Measurements from ENCODE around the gene TSG101. TPM values are rescaled to one million over a fixed set of nuclear protein-coding genes. Genes with fewer than 3 reads are reported as not detected.

Gene TSG101
- polyA plus RNA-seq, 1 donor (not counting 4 experiments of a cell fraction or from before 2014, with no cell fraction given), result 113 TPM

- Histone ChIP-seq H3K79me2 (ENCODE audit: control insufficient read depth, insufficient read depth, low read length) (no peaks in the 10 kb centered on the region), H3K4me1 (ENCODE audit: control insufficient read depth, extremely low read depth, insufficient read depth, low read length) (no peaks in the 10 kb centered on the region), H3K9me3 (ENCODE audit: control insufficient read depth, low read depth, low read length) (no peaks in the 10 kb centered on the region), H4K20me1 (ENCODE audit: control insufficient read depth, extremely low read depth, insufficient read depth, low read length) (no peaks in the 10 kb centered on the region), H3K36me3 (ENCODE audit: control insufficient read depth in 2 of 2, extremely low read depth in 1 of 2, insufficient read depth in 2 of 2, low read length in 2 of 2) (no peaks in the 10 kb centered on the region), H3K27ac (ENCODE audit: control insufficient read depth, insufficient read depth, low read length) (no peak within 1 kb of the TSS), H3K9me1 (ENCODE audit: control insufficient read depth, extremely low read depth, insufficient read depth, low read length) (no peaks in the 10 kb centered on the region), H3K4me2 (ENCODE audit: control insufficient read depth, extremely low read depth, insufficient read depth, low read depth, low read length) (no peak within 1 kb of the TSS), H3K4me3 (ENCODE audit: control insufficient read depth in 2 of 3, extremely low read depth in 1 of 3, insufficient read depth in 2 of 3, low read depth in 1 of 3, low read length in 3 of 3) (no peak within 1 kb of the TSS), H2AFZ (ENCODE audit: control insufficient read depth, low read length) (no peak within 1 kb of the TSS), H3K27me3 (ENCODE audit: control insufficient read depth, extremely low read depth, insufficient read depth, low read length) (no peaks in the 10 kb centered on the region), H3K9ac (ENCODE audit: control insufficient read depth, extremely low read depth, insufficient read depth, low read length) (no peak within 1 kb of the TSS)
- DNase-seq (ENCODE audit: low read depth, low spot score) (no peak), FAIRE-seq (no peak)
- dilution Hi-C loops (cut with MboI; ENCODE audit: extremely low pct_ligation_motif_present, low sequenced_read_pairs), result no loop called here
- TF ChIP-seq EZH2 (IDR thresholded peaks at IDR 0.05; ENCODE audit: low read length) (no peak), CTCF (optimal IDR thresholded peaks at IDR 0.05 in 1 of 3, IDR thresholded peaks at IDR 0.05 in 1 of 3, conservative IDR thresholded peaks at IDR 0.05 in 1 of 3; ENCODE audit: extremely low read depth in 1 of 3, insufficient read depth in 2 of 3, low read length in 3 of 3) (no peak)
These were observed 70.9 kb downstream of the TSG101 start, which contains the start of gene LDHAL6A for GRCh38 chr11:18455686-18456372. LDHAL6A (plus strand) TSS chr11:18455856; CDS start chr11:18456681, 825 bp downstream.

DNA sequence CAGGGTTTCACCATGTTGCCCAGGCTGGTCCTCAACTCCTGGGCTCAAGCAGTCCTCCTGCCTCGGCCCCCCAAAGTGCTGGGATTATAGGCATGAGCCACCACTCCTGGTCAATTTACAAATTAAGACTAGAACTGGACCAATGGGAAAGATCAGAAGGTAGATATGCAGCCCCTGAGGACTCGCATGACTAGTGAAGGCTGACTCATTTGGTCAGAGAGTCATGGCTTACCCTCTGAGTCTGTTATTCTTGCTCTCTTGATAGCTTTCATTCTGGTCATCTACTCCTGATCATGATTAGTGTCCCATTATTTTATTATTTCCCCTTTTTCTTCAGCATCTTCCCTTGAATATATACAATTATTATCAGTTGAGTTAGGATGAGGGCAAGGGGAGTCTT lies 73.8 kb downstream of the TSG101 start:
- Histone ChIP-seq H3K27me3 (ENCODE audit: control insufficient read depth, extremely low read depth, insufficient read depth, low read length) (no peaks in the 10 kb centered on the region), H3K36me3 (ENCODE audit: control insufficient read depth in 2 of 2, extremely low read depth in 1 of 2, insufficient read depth in 2 of 2, low read length in 2 of 2) (no peaks in the 10 kb centered on the region), H3K27ac (ENCODE audit: control insufficient read depth, insufficient read depth, low read length) (no peak overlapping the region), H3K79me2 (ENCODE audit: control insufficient read depth, insufficient read depth, low read length) (no peaks in the 10 kb centered on the region), H3K4me3 (ENCODE audit: control insufficient read depth in 2 of 3, extremely low read depth in 1 of 3, insufficient read depth in 2 of 3, low read depth in 1 of 3, low read length in 3 of 3) (no peak overlapping the region), H3K4me2 (ENCODE audit: control insufficient read depth, extremely low read depth, insufficient read depth, low read depth, low read length) (no peak overlapping the region), H3K9me1 (ENCODE audit: control insufficient read depth, extremely low read depth, insufficient read depth, low read length) (no peaks in the 10 kb centered on the region), H3K9me3 (ENCODE audit: control insufficient read depth, low read depth, low read length) (no peaks in the 10 kb centered on the region), H3K9ac (ENCODE audit: control insufficient read depth, extremely low read depth, insufficient read depth, low read length) (no peak overlapping the region), H3K4me1 (ENCODE audit: control insufficient read depth, extremely low read depth, insufficient read depth, low read length) (no peaks in the 10 kb centered on the region), H2AFZ (ENCODE audit: control insufficient read depth, low read length) (no peak overlapping the region), H4K20me1 (ENCODE audit: control insufficient read depth, extremely low read depth, insufficient read depth, low read length) (no peaks in the 10 kb centered on the region)
- no peak for TF ChIP-seq CTCF (optimal IDR thresholded peaks at IDR 0.05 in 1 of 3, IDR thresholded peaks at IDR 0.05 in 1 of 3, conservative IDR thresholded peaks at IDR 0.05 in 1 of 3; ENCODE audit: extremely low read depth in 1 of 3, insufficient read depth in 2 of 3, low read length in 3 of 3)
- no peak for TF ChIP-seq EZH2 (IDR thresholded peaks at IDR 0.05; ENCODE audit: low read length)
- DNase-seq (ENCODE audit: low read depth, low spot score) (no peak), FAIRE-seq (no peak)
- dilution Hi-C loops (cut with MboI; ENCODE audit: extremely low pct_ligation_motif_present, low sequenced_read_pairs), result no loop called here

Measured in keratinocyte (primary cell).